NCI-H524 (cell line): Measurements from ENCODE around the gene TSPAN14.
"Not testable (repeated sequence)": the region's sequence is repeated elsewhere in the genome, so short reads cannot be mapped to it uniquely, and the experiment has no call there.

Experiments
- DNase-seq, 2 experiments: peaks; one replicate each; lab custom pipeline; 2025; lab: John Stamatoyannopoulos, UW

The TSPAN14 gene

GRCh38 chr10:80453842-80454512 lies at the start of gene TSPAN14:
TSPAN14 (plus strand) TSS chr10:80454310; CDS start chr10:80489234, 34,924 bp downstream.
- DNase-seq: peak; percentile 7 to 53

- no peak for DNase-seq
These were observed 49.1 kb upstream of the TSPAN14 start for GRCh38 chr10:80405035-80405434.

- DNase-seq: peak; percentile 23 to 67
These were observed 48.5 kb upstream of the TSPAN14 start for GRCh38 chr10:80405626-80406025.

GRCh38 chr10:80406204-80406603 lies 47.9 kb upstream of the TSPAN14 start:
- no peak for DNase-seq

GRCh38 chr10:80407812-80408241 lies 46.3 kb upstream of the TSPAN14 start:
- no peak for DNase-seq

- peak; percentile 30 to 56 for DNase-seq
These were observed 45.6 kb upstream of the TSPAN14 start, which contains the start of gene PRXL2A for GRCh38 chr10:80408242-80409101. PRXL2A (plus strand) TSS chr10:80408551; CDS start chr10:80420468, 11,917 bp downstream.

GRCh38 chr10:80409121-80409520 lies 45.0 kb upstream of the TSPAN14 start:
- DNase-seq: no peak

GRCh38 chr10:80410122-80410521 lies 44.0 kb upstream of the TSPAN14 start:
- no peak for DNase-seq

GRCh38 chr10:80410578-80411145 lies 43.4 kb upstream of the TSPAN14 start:
- no peak for DNase-seq

- no peak for DNase-seq
These were observed 42.8 kb upstream of the TSPAN14 start for GRCh38 chr10:80411267-80411668.

- no peak for DNase-seq
These were observed 42.4 kb upstream of the TSPAN14 start for GRCh38 chr10:80411681-80412220.

GRCh38 chr10:80412486-80412885 lies 41.6 kb upstream of the TSPAN14 start:
- DNase-seq: no peak

GRCh38 chr10:80413271-80413996 lies 40.7 kb upstream of the TSPAN14 start:
- peak in 1 of 2 experiments; percentile 33 for DNase-seq

GRCh38 chr10:80414142-80414895 lies 39.8 kb upstream of the TSPAN14 start:
- DNase-seq: peak in 1 of 2 experiments; percentile 27

GRCh38 chr10:80415734-80416478 lies 38.2 kb upstream of the TSPAN14 start:
- DNase-seq: no peak

- no peak for DNase-seq
These were observed 37.5 kb upstream of the TSPAN14 start for GRCh38 chr10:80416479-80417098.

GRCh38 chr10:80417256-80417655 lies 36.9 kb upstream of the TSPAN14 start:
- DNase-seq: not testable (repeated sequence)

- DNase-seq: no peak
These were observed 32.9 kb upstream of the TSPAN14 start for GRCh38 chr10:80421050-80421706.
